Measurements from ENCODE around the gene TENM4. TPM values are rescaled to one million over a fixed set of nuclear protein-coding genes. Genes with fewer than 3 reads are reported as not detected.

TENM4 gene
- total RNA-seq, 1 experiment from 2014 or later = 0.39 TPM

- H3K36me3 ChIP-seq (ENCODE audit: control insufficient read depth, insufficient read depth, low read length) = no peaks in the 10 kb centered on the region
- DNase-seq (ENCODE audit: low read depth, low spot score) (no peak), ATAC-seq (no peak)
- intact Hi-C loops (cut with micrococcal nuclease; ENCODE audit: unreplicated experiment) = no loop called here
- H3K27ac ChIP-seq (ENCODE audit: low read length) = no peak overlapping the region
- in situ Hi-C loops (cut with HindIII; ENCODE audit: low pct_unique_long_range_greater_than_20kb, low sequenced_read_pairs) = no loop called here
- H3K27me3 ChIP-seq (ENCODE audit: control insufficient read depth, insufficient read depth, low read length) = no peaks in the 10 kb centered on the region; the same call in 1 of the 2 replicates
- ChIA-PET CTCF (interaction anchor here (0.6 kb wide), 1 partner anchor 209 kb away, joined by 5 read pairs; no protein-coding TSS in a partner anchor), POLR2A (no interaction called here)
- TF ChIP-seq REST (IDR thresholded peaks at IDR 0.05; ENCODE audit: insufficient read depth in 1 of 2, low read depth in 2 of 2, low read length in 1 of 2) (no peak), POLR2AphosphoS5 (IDR thresholded peaks at IDR 0.05; ENCODE audit: low read depth, low read length) (no peak), CTCF (IDR thresholded peaks at IDR 0.05) (no peak), TCF7L2 (IDR thresholded peaks at IDR 0.05; ENCODE audit: low read depth, low read length) (no peak), SIN3A (IDR thresholded peaks at IDR 0.05; ENCODE audit: borderline replicate concordance, insufficient read depth, low read depth, low read length) (no peak)
- no peaks in the 10 kb centered on the region for H3K9me3 ChIP-seq (ENCODE audit: control insufficient read depth, insufficient read depth, low read depth, low read length)
- H3K4me3 ChIP-seq (ENCODE audit: low read depth in 2 of 2, low read length in 2 of 2) = no peak overlapping the region
- no peaks in the 10 kb centered on the region for H3K4me1 ChIP-seq (ENCODE audit: control insufficient read depth, insufficient read depth, low read length)
- BruUV-seq (replicated peaks) = no TSS peak
These were observed 34.5 kb downstream of the TENM4 start for GRCh38 chr11:79406376-79406775.

GRCh38 chr11:79404806-79405205, 36.0 kb downstream of the TENM4 start:
- DNase-seq (ENCODE audit: low read depth, low spot score) = no peak
- Histone ChIP-seq H3K36me3 (ENCODE audit: control insufficient read depth, insufficient read depth, low read length) (no peaks in the 10 kb centered on the region), H3K27me3 (ENCODE audit: control insufficient read depth, insufficient read depth, low read length) (no peaks in the 10 kb centered on the region), H3K9me3 (ENCODE audit: control insufficient read depth, insufficient read depth, low read depth, low read length) (no peaks in the 10 kb centered on the region), H3K27ac (ENCODE audit: low read length) (no peak overlapping the region), H3K4me1 (ENCODE audit: control insufficient read depth, insufficient read depth, low read length) (no peaks in the 10 kb centered on the region), H3K4me3 (ENCODE audit: low read depth in 2 of 2, low read length in 2 of 2) (no peak overlapping the region)
- no TSS peak for BruUV-seq (replicated peaks)
- in situ Hi-C loops (cut with HindIII; ENCODE audit: low pct_unique_long_range_greater_than_20kb, low sequenced_read_pairs) (no loop called here), intact Hi-C loops (cut with micrococcal nuclease; ENCODE audit: unreplicated experiment) (no loop called here)
- POLR2A ChIA-PET = no interaction called here
- CTCF ChIA-PET = no interaction called here
- TF ChIP-seq REST (IDR thresholded peaks at IDR 0.05; ENCODE audit: insufficient read depth in 1 of 2, low read depth in 2 of 2, low read length in 1 of 2) (no peak), CTCF (IDR thresholded peaks at IDR 0.05) (no peak), POLR2AphosphoS5 (IDR thresholded peaks at IDR 0.05; ENCODE audit: low read depth, low read length) (no peak), TCF7L2 (IDR thresholded peaks at IDR 0.05; ENCODE audit: low read depth, low read length) (no peak), SIN3A (IDR thresholded peaks at IDR 0.05; ENCODE audit: borderline replicate concordance, insufficient read depth, low read depth, low read length) (no peak)
- no peak for ATAC-seq
